ENCODE data around the gene L1TD1. TPM values are rescaled to one million over a fixed set of nuclear protein-coding genes. Genes with fewer than 3 reads are reported as not detected.
"Not testable (repeated sequence)": the region's sequence is repeated elsewhere in the genome, so short reads cannot be mapped to it uniquely, and the experiment has no call there.

L1TD1 gene
- polyA plus RNA-seq, 1 experiment: not detected

DNA sequence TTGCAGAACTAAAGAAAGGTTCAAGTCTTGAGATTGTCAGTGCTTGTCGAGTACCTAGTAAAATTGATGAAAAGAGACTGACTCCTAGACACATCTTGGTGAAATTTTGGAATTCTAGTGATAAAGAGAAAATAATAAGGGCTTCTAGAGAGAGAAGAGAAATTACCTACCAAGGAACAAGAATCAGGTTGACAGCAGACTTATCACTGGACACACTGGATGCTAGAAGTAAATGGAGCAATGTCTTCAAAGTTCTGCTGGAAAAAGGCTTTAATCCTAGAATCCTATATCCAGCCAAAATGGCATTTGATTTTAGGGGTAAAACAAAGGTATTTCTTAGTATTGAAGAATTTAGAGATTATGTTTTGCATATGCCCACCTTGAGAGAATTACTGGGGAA is 16.3 kb downstream of the L1TD1 start:
- no peak for DNase-seq (ENCODE audit: low read depth)
- H3K4me3 ChIP-seq (ENCODE audit: low read depth, low read length): no peak overlapping the region
- no peaks in the 10 kb centered on the region for H3K36me3 ChIP-seq (ENCODE audit: control insufficient read depth, insufficient read depth, low read length)
- TF ChIP-seq, protein P1, sequence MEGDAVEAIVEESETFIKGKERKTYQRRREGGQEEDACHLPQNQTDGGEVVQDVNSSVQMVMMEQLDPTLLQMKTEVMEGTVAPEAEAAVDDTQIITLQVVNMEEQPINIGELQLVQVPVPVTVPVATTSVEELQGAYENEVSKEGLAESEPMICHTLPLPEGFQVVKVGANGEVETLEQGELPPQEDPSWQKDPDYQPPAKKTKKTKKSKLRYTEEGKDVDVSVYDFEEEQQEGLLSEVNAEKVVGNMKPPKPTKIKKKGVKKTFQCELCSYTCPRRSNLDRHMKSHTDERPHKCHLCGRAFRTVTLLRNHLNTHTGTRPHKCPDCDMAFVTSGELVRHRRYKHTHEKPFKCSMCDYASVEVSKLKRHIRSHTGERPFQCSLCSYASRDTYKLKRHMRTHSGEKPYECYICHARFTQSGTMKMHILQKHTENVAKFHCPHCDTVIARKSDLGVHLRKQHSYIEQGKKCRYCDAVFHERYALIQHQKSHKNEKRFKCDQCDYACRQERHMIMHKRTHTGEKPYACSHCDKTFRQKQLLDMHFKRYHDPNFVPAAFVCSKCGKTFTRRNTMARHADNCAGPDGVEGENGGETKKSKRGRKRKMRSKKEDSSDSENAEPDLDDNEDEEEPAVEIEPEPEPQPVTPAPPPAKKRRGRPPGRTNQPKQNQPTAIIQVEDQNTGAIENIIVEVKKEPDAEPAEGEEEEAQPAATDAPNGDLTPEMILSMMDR (IDR thresholded peaks at IDR 0.05; ENCODE audit: insufficient read depth, low read depth, low read length): no peak
- CTCF ChIA-PET: interaction anchor here (0.5 kb wide), 1 partner anchor 194 kb away, joined by 3 read pairs; no protein-coding TSS in a partner anchor
- POLR2A ChIA-PET: no interaction called here
- H3K27me3 ChIP-seq (ENCODE audit: control insufficient read depth, insufficient read depth, low read length): no peaks in the 10 kb centered on the region

DNA sequence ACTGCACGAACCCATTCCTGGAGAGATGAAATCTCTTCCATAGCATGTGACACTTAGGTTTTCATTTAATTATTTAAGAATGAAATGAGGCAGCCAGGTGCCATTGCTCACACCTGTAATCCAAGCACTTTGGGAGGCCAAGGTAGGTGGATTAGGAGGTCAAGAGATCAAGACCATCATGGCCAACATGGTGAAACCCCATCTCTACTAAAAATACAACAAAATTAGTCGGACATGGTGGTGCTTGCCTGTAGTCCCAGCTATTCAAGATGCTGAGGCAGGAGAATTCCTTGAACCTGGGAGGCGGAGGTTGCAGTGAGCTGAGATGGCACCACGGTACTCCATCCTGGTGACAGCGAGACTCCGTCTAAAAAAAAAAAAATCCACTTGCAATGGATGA is 17.8 kb downstream of the L1TD1 start:
- no peak overlapping the region for H3K4me3 ChIP-seq (ENCODE audit: low read depth, low read length)
- ChIA-PET CTCF (no interaction called here), POLR2A (no interaction called here)
- TF ChIP-seq, protein P1 (IDR thresholded peaks at IDR 0.05; ENCODE audit: insufficient read depth, low read depth, low read length): no peak
- H3K36me3 ChIP-seq (ENCODE audit: control insufficient read depth, insufficient read depth, low read length): no peaks in the 10 kb centered on the region
- H3K27me3 ChIP-seq (ENCODE audit: control insufficient read depth, insufficient read depth, low read length): no peaks in the 10 kb centered on the region
- DNase-seq (ENCODE audit: low read depth): no peak

GRCh38 chr1:62213075-62213914 is 18.6 kb downstream of the L1TD1 start:
- no peaks in the 10 kb centered on the region for H3K36me3 ChIP-seq (ENCODE audit: control insufficient read depth, insufficient read depth, low read length)
- POLR2A ChIA-PET: no interaction called here
- no peaks in the 10 kb centered on the region for H3K27me3 ChIP-seq (ENCODE audit: control insufficient read depth, insufficient read depth, low read length)
- CTCF ChIA-PET: no interaction called here
- H3K4me3 ChIP-seq (ENCODE audit: low read depth, low read length): no peak overlapping the region
- DNase-seq (ENCODE audit: low read depth): no peak
- TF ChIP-seq, protein P1 (IDR thresholded peaks at IDR 0.05; ENCODE audit: insufficient read depth, low read depth, low read length): no peak

GRCh38 chr1:62218604-62219003 is 24.0 kb downstream of the L1TD1 start:
- TF ChIP-seq, protein P1 (IDR thresholded peaks at IDR 0.05; ENCODE audit: insufficient read depth, low read depth, low read length): no peak
- H3K27me3 ChIP-seq (ENCODE audit: control insufficient read depth, insufficient read depth, low read length): no peaks in the 10 kb centered on the region
- ChIA-PET CTCF (interaction anchor here (1.7 kb wide), 1 partner anchor 11 kb away, joined by 4 read pairs; no protein-coding TSS in a partner anchor), POLR2A (interaction anchor here (0.6 kb wide), 1 partner anchor 17 kb away, joined by 3 read pairs; no protein-coding TSS in a partner anchor)
- H3K4me3 ChIP-seq (ENCODE audit: low read depth, low read length): no peak overlapping the region
- no peaks in the 10 kb centered on the region for H3K36me3 ChIP-seq (ENCODE audit: control insufficient read depth, insufficient read depth, low read length)
- DNase-seq (ENCODE audit: low read depth): no peak

DNA sequence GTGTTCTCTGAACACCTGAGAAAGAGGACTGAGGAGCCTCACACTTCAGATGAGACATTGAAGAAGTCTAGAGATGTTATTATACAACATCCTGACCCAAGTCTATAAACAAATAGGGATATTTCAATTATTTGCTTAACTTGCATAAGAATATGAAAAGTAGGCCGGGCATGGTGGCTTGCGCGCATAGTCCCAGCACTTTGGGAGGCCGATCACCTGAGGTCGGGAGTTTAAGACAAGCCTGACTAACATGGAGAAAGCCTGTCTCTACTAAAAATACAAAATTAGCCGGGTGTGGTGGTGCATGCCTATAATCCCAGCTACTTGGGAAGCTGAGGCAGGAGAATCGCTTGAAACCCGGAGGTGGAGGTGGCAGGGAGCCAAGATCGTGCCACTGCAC is 25.8 kb downstream of the L1TD1 start:
- CTCF ChIA-PET; H3K27me3 ChIP-seq (ENCODE audit: control insufficient read depth, insufficient read depth, low read length); H3K36me3 ChIP-seq (ENCODE audit: control insufficient read depth, insufficient read depth, low read length); H3K4me3 ChIP-seq (ENCODE audit: low read depth, low read length); DNase-seq (ENCODE audit: low read depth); POLR2A ChIA-PET: not testable (repeated sequence)
